PC-9 (cell line): ENCODE results near the gene ANO9. TPM values are rescaled to one million over a fixed set of nuclear protein-coding genes. Genes with fewer than 3 reads are reported as not detected.

Experiments used
- BruUV-seq: library from RNA; stranded (reverse); fragments of 400-500 nt; replicated peaks from 2 replicates; lab custom pipeline; 2021; lab: Mats Ljungman, UMichigan
- CTCF ChIA-PET: fragments of 300-600 bp; sonication (Branson Sonifier 250); formaldehyde crosslinking; loops from one replicate; lab custom pipeline; 2022; ENCODE audit warnings: antibody characterized with exemption; lab: Charles Lee
- POLR2A ChIA-PET: fragments of 300-600 bp; sonication (Branson Sonifier 250); formaldehyde crosslinking; loops from one replicate; lab custom pipeline; 2022; ENCODE audit warnings: antibody characterized with exemption; ENCODE audit not compliant: unreplicated experiment; lab: Charles Lee
- DNase-seq, 2 experiments: peaks; one replicate each; pipeline versions ENCODE4 v3.0.0 to v3.0.0-alpha.2; 2015 to 2022; ENCODE audit warnings: mixed read lengths in 1 of 2
- H2AFZ ChIP-seq: fragments of 200-600 bp; sonication (generic); 2 replicates; pipeline ENCODE4 v1.8.1; 2017; ENCODE audit warnings: antibody characterized with exemption
- H3F3A ChIP-seq: fragments of 200-600 bp; sonication (generic); 2 replicates; pipeline ENCODE4 v1.8.1; 2017; ENCODE audit warnings: antibody characterized with exemption, mild to moderate bottlenecking, low read depth; ENCODE audit not compliant: insufficient read depth
- H3K27ac ChIP-seq: fragments of 200-600 bp; sonication (generic); 2 replicates; pipeline ENCODE4 v1.6.1; 2016; ENCODE audit warnings: mixed run types
- H3K27me3 ChIP-seq: fragments of 200-600 bp; sonication (generic); 2 replicates; pipeline ENCODE4 v1.6.1; 2016; ENCODE audit warnings: low read depth, mixed run types; ENCODE audit not compliant: insufficient read depth
- H3K36me3 ChIP-seq: fragments of 200-600 bp; sonication (generic); 2 replicates; pipeline ENCODE4 v1.6.1; 2016; ENCODE audit warnings: low read depth, mixed run types
- H3K4me1 ChIP-seq: fragments of 200-600 bp; sonication (generic); replicated peaks from 2 replicates; pipeline ENCODE4 v1.6.1; 2016; ENCODE audit warnings: mixed run types; ENCODE audit not compliant: insufficient read depth
- H3K4me2 ChIP-seq: fragments of 200-600 bp; sonication (generic); 2 replicates; pipeline ENCODE4 v1.6.1; 2017; ENCODE audit warnings: mixed run types
- H3K4me3 ChIP-seq: fragments of 200-600 bp; sonication (generic); 2 replicates; pipeline ENCODE4 v1.6.1; 2016; ENCODE audit warnings: mixed run types
- H3K79me2 ChIP-seq: fragments of 200-600 bp; sonication (generic); 2 replicates; pipeline ENCODE4 v1.6.1; 2017; ENCODE audit warnings: low read depth, mixed run types
- H3K9me2 ChIP-seq: fragments of 200-600 bp; sonication (generic); 2 replicates; pipeline ENCODE4 v1.8.1; 2017; ENCODE audit warnings: mild to moderate bottlenecking; ENCODE audit not compliant: insufficient read depth
- H3K9me3 ChIP-seq: fragments of 200-600 bp; sonication (generic); 2 replicates; pipeline ENCODE4 v1.8.1; 2016; ENCODE audit warnings: low read depth; ENCODE audit not compliant: insufficient read depth
- H4K20me1 ChIP-seq: fragments of 200-600 bp; sonication (generic); 2 replicates; pipeline ENCODE4 v1.8.1; 2017; ENCODE audit not compliant: insufficient read depth
- EZH2 ChIP-seq: fragments of 200-600 bp; sonication (generic); IDR thresholded peaks from 2 replicates; pipeline ENCODE4 v1.8.0; 2017; ENCODE audit warnings: antibody characterized with exemption, low read depth
- intact Hi-C: fragments of 100-400 bp; cut with micrococcal nuclease; formaldehyde crosslinking; loops from one replicate; pipeline ENCODE4 v1.10.0; 2022; ENCODE audit not compliant: unreplicated experiment
- total RNA-seq: library from RNA; stranded (reverse); gene quantifications from 2 replicates; pipeline ENCODE4 v1.2.3, GENCODE V29; 2021
- TF ChIP-seq, protein P1 (sequence below): fragments of 200-600 bp; sonication (generic); conservative IDR thresholded peaks from 2 replicates; pipeline ENCODE4 v1.6.1; 2017; ENCODE audit warnings: mixed run types, antibody characterized with exemption, mild to moderate bottlenecking, moderate library complexity

Gene ANO9
- total RNA-seq, 1 experiment from 2014 or later = 18.1 TPM

DNA sequence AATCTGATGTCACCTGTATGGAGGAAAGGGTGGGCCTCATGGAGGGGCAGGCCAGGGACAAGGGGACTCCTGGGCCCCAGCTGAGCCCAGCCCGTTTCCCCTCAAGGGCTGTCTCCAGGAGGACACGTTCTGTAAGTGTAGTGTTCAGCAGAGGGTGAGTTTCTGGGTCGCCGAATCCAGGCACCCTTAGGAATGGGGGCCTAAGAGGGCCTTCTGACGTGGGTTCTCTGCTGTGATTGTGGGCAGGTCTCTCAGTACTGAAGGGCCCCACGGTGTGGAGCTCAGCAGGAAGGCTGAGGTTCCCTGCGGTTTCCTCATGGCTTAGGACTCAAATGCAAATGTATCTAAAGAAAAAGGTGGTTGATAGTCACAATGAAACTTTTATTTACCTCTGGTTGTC is 14.7 kb upstream of the ANO9 start:
- no peaks in the 10 kb centered on the region for H3K27me3 ChIP-seq
- no peak overlapping the region for H3K4me3 ChIP-seq
- no peak overlapping the region for H2AFZ ChIP-seq
- ChIA-PET POLR2A (no interaction called here), CTCF (no interaction called here)
- H3K36me3 ChIP-seq = no peaks in the 10 kb centered on the region
- no peaks in the 10 kb centered on the region for H3K4me1 ChIP-seq
- H4K20me1 ChIP-seq = no peaks in the 10 kb centered on the region
- DNase-seq = no peak
- H3K9me3 ChIP-seq = no peaks in the 10 kb centered on the region
- intact Hi-C loops = no loop called here
- no peak overlapping the region for H3K4me2 ChIP-seq
- BruUV-seq = no TSS peak
- H3K9me2 ChIP-seq = no peaks in the 10 kb centered on the region
- no peaks in the 10 kb centered on the region for H3F3A ChIP-seq
- H3K27ac ChIP-seq = no peak overlapping the region
- TF ChIP-seq EZH2 = no peak
- TF ChIP-seq, protein P1, sequence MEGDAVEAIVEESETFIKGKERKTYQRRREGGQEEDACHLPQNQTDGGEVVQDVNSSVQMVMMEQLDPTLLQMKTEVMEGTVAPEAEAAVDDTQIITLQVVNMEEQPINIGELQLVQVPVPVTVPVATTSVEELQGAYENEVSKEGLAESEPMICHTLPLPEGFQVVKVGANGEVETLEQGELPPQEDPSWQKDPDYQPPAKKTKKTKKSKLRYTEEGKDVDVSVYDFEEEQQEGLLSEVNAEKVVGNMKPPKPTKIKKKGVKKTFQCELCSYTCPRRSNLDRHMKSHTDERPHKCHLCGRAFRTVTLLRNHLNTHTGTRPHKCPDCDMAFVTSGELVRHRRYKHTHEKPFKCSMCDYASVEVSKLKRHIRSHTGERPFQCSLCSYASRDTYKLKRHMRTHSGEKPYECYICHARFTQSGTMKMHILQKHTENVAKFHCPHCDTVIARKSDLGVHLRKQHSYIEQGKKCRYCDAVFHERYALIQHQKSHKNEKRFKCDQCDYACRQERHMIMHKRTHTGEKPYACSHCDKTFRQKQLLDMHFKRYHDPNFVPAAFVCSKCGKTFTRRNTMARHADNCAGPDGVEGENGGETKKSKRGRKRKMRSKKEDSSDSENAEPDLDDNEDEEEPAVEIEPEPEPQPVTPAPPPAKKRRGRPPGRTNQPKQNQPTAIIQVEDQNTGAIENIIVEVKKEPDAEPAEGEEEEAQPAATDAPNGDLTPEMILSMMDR = no peak
- peaks cover 4% of the 10 kb centered on the region; the same call in 1 of the 2 replicates for H3K79me2 ChIP-seq

DNA sequence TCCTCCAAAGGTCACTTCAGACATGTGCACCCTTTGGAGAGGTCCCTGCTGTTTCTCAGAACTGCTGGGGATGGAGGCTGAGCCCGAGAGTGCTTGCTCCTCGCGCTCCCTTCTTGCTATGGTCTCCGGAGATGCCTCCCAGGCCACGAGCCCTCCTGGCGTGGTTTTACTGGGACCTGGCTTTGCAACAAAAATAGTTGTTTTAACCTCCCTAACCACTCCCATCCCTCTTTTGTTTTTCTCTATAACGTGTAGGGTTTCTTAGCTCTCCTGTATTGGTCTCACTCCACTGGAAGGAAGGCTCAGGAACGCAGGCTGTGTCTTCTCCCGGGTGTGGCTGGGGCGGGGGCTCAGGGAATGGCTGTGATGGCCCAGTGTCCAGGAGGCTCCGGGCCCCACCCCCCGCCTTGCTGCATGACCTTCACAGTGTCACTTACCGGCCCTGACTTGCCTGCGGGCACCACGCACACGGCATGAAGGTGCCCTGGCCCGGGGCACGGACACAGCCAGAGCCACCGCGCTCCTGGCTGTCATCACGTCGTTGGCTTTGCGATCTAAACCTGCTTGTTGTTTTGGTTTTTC is 13.8 kb upstream of the ANO9 start:
- intact Hi-C loops = no loop called here
- Histone ChIP-seq H3F3A (no peaks in the 10 kb centered on the region), H3K27me3 (no peaks in the 10 kb centered on the region), H3K27ac (no peak overlapping the region), H3K36me3 (no peaks in the 10 kb centered on the region), H3K9me3 (no peaks in the 10 kb centered on the region), H2AFZ (no peak overlapping the region), H3K4me2 (no peak overlapping the region), H4K20me1 (no peaks in the 10 kb centered on the region), H3K4me1 (no peaks in the 10 kb centered on the region), H3K9me2 (no peaks in the 10 kb centered on the region), H3K4me3 (no peak overlapping the region), H3K79me2 (peaks cover 13% of the 10 kb centered on the region)
- BruUV-seq = no TSS peak
- POLR2A ChIA-PET = no interaction called here
- DNase-seq = no peak
- CTCF ChIA-PET = no interaction called here
- TF ChIP-seq EZH2 = no peak
- TF ChIP-seq, protein P1 = no peak

DNA sequence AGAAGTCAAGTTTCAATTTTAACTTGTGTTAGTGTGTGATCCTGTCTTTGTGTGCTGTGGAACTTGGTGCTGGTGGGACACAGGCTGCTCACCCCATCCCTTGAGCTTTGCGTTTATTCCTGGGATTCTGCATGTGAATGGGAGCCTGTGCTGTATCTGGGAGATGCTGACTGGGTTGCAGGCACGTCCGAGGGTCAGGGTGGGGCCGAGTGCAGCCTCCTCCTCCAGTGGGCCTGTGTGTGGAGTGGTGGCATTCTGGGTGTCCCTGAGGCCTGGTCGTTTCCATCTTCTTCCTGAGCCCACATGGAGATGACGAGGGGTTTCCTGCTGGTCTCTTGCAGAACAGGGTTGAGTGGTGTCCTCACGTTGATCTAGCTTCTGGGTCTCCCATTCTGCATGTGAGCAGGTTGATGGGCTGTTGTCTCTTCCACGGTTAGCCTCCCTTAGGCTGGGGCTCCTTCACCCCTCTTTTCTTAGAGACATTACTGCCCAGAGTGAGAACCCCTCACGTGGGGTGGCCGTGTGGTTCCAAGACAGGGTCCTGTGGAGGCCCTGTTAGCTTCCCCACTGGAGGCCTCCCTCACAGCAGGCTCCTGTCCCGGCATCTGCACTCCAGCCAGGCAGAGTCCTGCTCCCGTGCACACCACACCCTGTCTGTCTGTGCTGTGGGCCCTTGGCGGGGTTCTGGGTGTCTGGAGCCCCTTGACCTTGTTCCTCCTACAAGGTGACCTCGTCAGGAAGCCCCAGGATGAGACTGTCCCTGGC is 13.2 kb upstream of the ANO9 start:
- intact Hi-C loops = no loop called here
- no peaks in the 10 kb centered on the region for H3K4me1 ChIP-seq
- no peak overlapping the region for H3K27ac ChIP-seq
- ChIA-PET CTCF (no interaction called here), POLR2A (no interaction called here)
- no peaks in the 10 kb centered on the region for H4K20me1 ChIP-seq
- no peak overlapping the region for H3K4me3 ChIP-seq
- H3K4me2 ChIP-seq = no peak overlapping the region
- H3K9me2 ChIP-seq = no peaks in the 10 kb centered on the region
- TF ChIP-seq, protein P1 = no peak
- TF ChIP-seq EZH2 = no peak
- DNase-seq = no peak
- no TSS peak for BruUV-seq
- peaks cover 15% of the 10 kb centered on the region for H3K79me2 ChIP-seq
- no peaks in the 10 kb centered on the region for H3K9me3 ChIP-seq
- H3K36me3 ChIP-seq = no peaks in the 10 kb centered on the region
- H2AFZ ChIP-seq = no peak overlapping the region
- no peaks in the 10 kb centered on the region for H3F3A ChIP-seq
- no peaks in the 10 kb centered on the region for H3K27me3 ChIP-seq
